Activated gamma-delta T cell (primary cell): ENCODE measurements around the gene LAMA5.

ENCODE experiments used
- DNase-seq: peaks from one replicate; lab custom pipeline; 2025; lab: John Stamatoyannopoulos, UW

Gene LAMA5

DNA sequence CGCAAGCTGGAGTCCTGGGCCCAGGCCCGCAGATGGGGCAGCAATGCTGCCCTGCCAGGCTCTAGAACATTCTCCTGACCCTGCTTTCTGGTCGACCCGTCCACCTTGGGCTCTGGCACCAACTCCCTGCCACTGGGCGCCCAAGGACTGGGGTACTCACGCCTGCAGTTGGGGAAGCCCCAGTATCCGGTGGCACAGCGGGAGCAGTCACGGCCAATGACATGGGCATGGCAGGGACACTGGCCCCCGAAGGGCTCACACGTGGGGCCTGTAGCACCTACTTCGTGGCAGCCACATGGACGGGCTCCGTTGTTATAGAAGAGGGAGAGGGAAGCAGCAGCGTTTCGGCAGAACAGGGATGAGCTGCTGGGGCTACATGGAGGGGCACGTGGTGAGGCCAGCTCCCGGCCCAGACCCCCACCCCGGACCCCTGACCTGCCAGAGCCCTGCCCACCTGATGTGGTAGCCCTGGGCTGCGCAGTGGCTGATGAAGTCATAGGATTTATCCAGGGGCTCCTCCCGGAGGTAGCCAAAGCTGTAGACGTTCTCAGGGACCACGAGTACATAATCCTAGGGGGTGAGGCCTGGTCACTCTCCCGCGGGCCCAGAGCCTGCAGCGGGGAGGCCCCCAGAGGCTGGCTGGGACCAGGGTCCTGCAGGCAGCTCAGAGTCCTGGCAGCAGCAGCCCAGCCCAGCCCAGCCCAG lies 38.3 kb downstream of the LAMA5 start:
- no peak for DNase-seq

DNA sequence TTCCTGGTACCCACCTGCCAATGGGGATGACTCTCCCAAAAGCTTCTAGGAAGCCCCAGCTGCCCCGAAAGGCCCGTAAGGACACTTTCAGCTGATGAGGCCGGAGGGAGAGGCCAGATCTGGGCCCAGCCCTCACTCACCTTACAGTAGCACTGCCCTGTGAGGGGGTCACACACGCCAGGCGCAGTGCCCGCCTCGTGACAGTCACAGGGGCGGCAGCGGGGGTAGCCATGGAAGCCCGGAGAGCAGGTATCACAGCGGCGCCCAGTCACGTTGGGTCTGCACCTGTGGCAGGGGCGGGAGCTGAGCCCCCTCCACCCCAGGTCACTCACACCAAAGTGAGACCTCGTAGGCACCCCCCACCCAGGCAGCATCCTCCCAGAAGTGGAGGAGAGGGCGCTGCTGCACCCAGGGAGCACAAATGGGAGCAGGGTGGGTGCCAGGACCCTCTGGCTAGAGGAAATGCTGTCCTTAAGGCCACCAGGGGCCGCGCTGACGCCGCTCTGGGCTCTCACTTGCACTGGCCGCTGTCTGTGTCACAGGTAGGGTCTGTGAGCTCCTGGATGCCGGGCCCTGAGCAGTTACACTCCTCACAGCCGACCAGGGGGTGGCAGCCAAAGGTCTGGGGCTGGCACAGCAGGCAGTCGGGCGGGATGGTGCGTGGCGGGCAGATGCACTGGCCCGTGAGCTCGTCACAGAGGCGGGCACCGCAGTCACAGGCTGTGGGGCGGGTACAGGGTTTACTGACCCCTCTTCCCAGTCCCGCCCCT lies 39.2 kb downstream of the LAMA5 start:
- DNase-seq: no peak

DNA sequence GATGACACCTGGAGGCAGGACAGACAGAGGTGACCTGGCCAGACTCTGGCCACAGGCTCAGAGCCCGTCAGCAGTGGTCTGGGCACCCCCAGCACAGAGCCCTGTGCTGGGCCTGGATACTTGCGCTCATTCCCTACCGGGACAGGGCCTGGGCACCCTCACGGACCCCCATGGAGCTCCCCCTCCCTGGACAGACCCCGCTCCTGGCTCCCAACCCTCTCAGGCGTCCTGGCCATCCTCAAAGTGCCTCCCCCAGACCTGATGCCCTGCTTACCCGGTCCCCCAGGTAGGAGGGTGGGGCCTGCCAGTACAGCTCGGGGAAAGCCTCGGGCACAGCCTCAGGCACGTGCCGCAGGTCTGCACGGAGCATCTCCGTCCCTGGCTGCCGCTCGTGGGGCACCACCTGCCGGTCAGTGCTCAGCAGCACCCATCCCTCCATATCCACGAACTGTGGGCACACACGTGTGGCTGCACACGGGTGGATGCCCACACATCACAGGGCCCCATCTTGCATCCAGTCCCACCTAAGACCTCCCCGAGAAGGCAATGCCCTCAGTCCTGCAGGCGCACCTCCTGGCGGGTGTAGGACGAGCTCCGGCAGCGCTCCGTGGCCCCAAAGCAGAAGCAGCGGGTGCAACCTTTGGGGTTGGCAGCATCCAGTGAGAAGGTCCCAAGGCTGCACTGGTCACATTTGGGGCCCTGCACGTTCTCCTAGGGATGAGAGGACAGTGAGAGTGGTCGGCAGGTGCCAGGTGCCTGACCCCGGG lies 40.0 kb downstream of the LAMA5 start:
- DNase-seq: no peak

DNA sequence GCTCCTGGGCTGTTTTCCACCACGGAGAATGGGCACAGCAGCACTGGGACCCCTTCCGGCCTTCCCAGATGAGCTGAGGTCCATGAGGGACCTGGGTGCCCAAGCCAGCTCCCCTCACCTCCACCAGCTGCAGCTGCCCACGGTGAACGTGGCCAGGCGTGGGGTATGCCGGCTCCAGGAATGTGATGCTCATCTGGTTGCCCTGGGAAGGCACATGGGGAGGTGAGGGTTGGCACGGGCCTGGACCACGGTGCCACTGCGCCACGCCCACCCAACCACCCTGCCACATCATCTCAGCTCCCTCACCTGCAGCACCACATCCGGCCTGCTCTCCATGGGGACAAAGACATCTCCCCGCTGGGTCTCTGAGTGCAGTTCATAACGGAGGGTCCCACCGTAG lies 40.6 kb downstream of the LAMA5 start:
- DNase-seq: no peak

DNA sequence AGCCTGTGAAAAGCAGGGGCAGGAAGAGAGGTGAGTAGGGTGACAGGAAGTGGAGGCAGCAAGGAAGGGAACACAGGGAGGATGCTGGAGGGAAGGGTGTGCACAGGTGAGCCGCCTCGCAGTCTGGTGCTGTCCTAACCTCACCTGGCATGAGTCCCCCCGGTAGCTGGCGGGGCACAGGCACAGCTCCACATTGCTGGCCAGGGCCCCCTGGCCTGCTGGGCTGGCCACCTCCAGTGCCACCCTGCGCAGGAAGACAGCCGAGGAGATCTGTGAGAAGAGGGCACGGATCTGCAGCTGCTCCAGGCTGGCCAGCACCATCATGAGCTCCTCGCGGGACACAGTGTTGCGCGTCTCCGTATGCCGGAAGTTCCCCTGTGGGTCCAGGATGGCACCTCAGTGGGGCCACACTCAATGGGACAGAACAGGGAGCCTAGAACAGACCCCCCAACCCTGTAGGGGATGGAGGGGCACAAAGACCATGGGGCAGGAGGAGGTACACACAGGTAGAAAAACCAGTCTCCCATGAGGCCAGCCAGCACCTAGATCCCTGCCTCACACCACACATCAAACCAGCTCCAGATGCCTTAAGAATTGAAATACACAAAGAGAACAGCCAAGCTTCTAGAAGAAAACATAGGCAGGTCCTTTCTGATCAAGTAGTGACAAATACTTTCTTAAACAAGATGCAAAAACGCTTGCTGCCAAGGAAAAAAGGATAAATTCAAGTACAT lies 41.8 kb downstream of the LAMA5 start:
- no peak for DNase-seq

DNA sequence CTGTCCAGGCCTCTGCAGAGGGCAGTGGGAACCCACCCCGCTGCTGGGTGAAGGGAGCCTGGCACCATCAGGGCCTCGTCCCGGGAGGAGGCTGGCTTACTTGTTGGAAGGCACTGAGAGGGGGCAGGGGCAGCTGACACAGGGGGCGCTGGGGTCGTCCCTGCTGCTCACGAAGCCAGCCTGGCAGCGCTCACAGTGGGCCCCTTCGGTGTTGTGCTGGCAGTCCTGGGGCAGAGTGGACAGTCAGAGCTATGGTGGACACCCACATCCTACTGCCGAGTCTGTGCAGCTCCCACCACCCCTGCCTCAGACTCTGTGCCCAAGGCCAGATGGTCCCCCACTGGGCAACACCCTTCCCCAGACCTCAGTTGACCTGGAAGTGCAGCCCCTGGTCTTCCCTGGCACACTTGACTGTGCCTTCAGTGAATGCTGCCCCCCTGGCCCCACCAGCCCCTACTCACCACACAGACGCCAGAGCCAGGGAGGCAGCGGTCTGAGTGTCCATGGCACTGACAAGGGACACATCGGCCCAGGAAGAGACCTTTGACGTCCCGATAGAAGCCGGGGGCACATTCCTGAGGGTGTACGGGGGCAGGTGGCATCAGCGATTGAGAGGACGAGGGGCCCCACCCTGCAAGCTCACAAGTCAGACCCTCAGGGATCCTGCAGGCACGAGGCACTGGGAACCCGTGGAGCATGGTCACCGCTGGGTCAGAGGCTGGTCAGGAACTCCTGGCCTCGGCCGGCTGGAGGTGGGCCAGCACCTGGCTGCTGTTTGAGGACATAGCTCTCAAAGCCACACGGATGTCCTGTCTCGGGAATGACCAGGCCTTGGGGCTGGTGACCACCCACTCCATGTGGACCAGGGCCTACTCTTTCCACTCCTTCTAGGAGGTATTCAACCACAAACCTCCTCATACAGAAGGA lies 42.9 kb downstream of the LAMA5 start:
- no peak for DNase-seq

DNA sequence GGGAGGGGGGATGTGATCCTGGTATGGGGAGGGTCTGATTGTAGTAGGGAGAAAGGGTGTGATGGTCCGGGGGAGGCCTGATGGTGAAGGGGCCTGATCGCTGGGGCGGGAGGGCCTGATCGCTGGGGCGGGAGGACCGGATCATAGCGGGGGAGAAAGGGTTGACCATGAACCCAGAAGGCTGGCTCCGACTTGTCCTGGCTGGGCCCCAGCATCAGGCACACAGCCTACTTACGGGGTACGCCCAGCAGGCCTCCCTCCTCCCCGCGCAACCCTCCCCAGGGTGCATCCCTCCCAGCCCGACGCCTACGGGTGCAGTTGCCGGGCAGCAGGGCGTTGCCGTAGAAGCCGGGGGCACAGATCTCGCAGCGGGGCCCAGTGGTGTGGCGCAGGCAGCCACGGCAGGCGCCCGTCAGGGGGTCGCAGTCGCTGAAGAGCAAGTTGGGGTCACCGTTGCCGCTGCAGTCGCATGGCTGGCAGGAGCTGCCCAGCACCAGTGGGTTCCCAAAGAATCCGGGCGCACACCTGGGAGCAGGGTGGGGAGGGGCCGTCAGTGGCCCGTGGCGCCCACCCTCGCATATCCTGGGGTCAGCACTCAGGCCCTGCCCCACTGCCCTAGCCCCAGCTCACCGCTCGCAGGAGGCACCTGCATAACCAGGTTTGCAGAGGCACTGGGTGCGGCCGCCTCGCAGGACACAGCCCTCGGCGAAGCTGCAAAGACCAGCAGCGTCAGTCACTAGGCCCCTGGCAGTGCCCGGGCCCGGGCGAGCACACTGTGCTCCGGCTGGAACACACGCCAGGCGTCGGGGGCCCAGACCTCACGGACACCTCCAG lies 43.7 kb downstream of the LAMA5 start:
- no peak for DNase-seq

DNA sequence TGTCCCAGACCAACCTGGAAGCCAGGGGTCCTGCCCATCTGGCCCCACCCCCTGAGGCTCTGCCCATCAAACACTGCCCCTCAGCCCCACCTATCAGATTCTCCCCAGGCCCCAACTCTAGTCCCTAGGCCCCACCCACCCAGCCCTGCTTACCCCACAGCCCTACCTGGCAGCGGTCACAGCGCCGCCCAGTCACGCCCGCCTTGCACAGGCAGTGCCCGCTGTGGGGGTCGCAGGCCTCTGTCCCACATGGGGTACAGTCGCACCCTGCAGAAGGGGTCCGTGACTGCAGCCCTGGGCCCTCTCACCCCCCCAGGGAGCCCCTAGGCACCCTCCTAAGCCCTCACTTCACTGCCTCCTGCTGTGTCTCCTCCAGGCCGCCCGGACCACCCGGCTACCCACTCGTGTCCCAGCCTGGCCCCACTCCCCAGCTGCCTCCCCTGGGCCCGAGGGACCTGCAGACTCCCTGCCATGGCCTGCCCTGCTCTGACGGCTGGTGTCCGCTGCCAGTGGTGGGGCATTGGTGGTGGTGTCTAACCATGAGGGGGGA lies 44.5 kb downstream of the LAMA5 start:
- DNase-seq: no peak

DNA sequence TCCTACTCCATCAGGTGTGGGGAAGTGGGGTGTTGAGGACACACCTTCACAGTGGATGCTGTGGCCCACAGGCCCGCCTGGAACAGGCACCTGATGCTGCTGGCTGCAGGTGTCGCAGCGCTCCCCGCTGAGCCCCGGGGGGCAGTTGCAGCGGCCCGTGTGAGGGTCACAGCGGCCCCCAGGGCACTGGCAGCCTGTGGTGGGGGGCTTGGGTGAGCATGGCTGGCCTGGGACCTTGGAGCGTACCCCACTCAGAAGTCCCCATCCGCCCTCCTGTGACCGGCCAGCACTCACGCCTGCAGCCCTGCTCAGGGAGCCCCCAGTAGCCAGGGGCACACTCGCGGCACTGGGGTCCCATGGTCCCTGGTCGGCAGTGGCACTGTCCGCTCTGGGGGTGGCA lies 45.1 kb downstream of the LAMA5 start:
- DNase-seq: no peak

DNA sequence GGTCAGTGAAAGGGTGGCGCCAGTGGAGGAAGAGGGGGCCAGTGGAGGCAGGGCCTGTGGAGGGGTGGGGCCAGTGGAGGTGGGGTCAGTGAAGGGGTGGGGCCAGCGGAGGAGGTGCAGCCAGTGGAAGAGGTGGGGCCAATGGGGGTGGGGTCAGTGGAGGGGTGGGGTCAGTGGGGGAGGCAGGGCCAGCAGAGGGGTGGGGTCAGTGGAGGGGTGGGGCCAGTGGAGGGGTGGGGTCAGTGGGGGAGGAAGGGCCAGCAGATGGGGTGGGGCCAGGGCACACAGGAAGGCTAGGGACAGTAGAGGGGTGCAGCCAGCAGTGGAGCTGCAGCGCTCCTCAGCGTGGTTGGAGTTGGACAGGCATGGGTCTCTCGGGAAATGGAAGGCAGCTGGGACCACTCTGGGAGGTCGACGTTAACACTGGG lies 45.6 kb downstream of the LAMA5 start:
- no peak for DNase-seq

DNA sequence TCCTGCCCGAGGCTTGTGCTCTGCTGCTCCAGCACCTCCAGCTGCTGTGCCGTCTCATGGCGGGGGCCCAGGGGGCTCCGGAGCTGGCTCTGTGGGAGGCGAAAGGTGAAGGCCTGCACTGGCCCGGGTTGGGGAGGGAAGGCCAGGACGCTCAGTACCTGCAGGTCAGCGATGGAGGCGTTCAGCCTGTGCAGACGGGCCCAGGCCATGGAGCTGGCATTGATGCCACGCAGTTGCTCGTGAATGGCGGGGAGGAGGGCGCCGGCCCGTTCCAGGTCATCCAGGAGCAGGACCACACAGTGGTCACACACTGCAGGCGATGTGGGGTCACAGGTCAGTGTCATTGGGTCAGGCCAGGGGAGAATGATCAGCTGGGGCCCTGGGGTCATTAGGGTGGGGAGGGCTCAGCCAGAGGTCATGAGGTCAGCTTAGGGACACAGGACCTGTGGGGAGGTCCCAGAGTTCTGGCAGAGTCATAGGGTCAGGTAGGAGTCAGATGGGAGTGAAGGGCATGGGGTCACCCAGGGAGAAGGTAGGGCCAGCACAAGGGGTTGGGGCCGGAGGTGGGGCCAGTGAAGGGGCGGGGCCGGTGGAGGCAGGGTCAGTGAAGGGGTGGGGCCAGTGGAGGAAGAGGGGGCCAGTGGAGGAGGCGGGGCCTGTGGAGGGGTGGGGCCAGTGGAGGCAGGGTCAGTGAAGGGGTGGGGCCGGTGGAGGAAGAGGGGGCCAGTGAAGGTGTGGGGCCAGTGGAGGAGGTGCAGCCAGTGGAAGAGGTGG lies 46.3 kb downstream of the LAMA5 start:
- no peak for DNase-seq

DNA sequence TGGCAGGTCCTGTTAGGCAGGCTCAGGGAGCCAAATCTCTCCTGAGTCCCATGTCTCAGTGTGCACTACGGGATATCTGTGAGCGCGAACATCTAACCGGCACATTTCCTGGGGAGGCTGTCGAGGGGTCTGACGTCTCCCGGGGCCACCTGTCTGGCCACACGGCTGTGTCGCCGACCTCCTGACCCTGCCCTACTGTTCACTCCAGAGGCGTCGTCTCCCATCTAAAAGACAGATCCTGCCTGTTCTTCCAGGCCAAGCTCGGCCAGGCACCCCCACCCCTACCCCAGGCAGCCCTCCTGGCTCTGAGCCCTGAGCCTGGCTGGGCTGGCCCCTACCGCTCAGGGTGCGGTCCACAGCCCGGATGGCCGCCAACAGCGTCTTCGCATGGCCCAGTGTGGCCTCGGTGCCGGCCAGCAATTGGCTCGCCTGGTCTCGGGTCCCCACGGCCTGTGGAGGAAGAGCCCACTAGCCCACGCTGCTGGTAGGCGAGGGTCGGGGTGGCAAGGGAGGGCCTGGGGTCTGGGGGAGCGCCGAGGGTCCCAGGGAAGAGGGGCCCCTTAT lies 47.7 kb downstream of the LAMA5 start:
- DNase-seq: no peak

DNA sequence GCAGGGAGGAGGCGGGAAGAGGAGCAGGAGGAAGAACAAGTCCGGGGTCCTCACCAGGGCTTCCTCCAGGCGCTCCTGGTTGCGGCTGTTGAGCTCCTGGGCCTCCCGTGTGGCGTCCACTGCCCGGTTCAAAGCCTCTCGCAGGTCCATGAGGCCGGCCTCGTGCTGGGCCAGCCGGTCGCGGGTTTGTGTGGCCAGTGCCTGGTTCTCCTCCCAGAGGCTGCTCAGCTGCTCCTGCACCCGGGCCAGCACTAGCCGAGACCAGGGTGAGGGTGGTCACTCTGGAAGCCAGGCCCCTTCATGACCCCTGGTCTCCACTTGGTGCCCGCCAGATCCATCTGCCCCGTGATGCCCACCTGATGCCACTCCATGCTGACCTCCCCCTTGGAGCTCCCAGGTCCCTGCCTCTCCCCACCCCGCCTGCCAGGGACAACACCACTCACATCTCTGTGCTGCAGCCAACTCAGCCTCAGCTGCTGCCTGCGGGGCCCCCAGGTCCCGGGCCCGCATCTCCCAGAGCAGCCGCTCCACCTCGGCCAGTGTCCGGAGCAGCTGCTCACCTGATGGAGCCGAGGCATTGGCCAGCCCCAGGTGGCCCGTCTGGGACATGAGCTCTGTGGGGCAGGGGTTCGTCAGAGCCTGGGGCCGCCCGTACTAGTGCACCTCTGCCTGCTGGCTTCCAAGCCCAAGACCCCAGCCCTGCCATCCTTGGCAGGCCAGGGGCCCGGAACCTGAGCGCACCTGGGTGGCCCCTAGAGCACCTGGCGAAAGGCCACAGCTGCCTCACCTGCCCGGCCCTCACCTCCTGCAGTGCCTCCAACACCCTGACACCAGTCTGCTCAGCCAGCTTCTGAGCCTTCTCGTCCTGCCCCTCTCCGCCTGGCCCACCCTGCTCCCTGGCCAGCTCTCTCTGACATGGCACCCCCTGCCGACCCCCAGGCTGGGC lies 48.4 kb downstream of the LAMA5 start:
- DNase-seq: no peak

DNA sequence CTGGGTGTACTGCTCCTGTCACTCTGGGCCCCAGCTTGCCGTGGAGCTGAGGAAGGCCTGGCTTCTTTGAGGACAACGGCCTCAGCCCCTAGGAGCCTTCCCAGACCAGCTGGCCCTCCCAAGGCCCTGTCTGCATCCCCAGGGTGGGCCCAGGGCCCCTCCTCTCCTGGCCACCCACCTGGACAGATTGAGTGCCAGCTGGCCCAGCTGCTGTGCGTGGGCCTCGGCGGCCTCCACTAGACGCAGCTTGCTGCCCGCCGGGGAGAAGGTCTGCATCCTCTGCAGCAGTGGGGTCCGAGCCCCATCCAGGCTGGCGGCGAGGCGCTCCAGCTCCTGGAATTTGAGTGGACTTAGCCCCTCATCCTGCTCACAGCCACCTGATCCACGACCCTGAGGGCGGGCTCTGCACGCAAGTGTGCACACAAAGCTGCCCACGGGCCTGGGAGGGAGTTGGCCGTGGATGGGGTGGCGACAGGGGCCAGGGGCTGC lies 49.9 kb downstream of the LAMA5 start:
- DNase-seq: no peak

DNA sequence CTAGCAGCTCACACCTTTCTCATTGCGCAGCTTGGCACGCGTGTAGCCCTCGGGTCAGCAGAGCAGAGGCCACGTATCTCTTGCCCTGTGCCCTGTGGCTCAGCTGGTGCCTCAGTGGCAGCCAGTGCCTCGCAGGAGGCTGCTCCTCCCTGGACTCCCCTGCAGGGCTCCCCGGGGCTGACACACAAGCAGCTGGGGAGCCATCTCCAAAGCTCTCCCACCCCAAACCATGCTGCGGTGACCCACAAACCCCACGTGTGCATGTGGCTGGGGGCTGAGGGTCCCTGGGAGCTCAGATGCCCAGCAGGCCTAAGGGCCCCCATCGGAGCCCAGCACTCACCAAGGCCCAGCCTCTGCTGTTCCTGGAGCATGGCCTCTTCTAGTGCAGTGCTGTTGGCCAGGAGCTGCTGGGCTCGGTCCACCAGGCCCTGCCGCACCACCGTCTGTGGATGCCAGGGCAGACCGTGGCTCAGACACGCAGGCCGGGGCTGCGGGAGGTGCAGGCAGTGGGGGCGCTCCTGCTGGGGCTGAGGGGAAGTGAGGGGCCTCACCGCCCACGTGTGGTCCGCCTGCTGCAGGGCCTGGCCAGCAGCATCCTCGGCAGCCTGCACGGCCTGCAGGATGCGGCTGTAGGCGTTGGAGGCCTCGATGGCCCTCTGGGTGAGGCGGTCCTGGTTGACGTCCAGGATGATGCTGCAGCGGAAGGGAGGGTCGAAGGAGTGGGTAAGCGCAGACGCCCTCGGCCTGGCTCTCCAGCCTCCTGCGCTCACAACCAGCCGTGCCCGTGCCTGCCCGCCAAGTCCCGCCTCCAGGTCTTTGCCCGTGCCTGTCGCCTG lies 50.6 kb downstream of the LAMA5 start:
- DNase-seq: no peak

DNA sequence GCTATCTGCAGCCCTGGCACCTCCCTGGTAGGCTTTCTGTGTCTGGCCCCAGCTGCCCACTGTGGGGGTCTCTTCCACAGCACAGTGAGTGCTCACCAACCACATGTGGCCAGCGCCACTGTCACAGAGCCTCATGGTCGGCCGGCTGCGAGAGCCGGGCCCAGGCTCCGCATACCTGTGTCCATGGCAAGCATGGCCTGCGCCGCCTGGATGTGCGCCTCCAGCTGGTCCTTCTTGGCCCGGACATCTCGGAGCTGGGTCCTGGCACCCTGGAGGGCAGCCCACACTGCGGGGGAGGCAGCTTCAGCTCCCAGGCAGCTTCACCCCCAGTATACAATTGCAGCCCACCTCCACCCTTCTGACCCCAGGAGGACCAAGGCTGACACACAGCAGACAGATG lies 51.3 kb downstream of the LAMA5 start:
- no peak for DNase-seq
